Dermis blood vessel endothelial cell (primary cell): Measurements from ENCODE around the gene SPTBN1. TPM values are rescaled to one million over a fixed set of nuclear protein-coding genes. Genes with fewer than 3 reads are reported as not detected.
"Not testable (repeated sequence)": the region's sequence is repeated elsewhere in the genome, so short reads cannot be mapped to it uniquely, and the experiment has no call there.

Experiments
- DNase-seq: peaks from one replicate; pipeline ENCODE4 v3.0.0; 2010
- total RNA-seq: library from RNA; depleted of rRNA; stranded (reverse); fragments of >200 nt; gene quantifications from 2 replicates; pipeline ENCODE4 v1.2.3, GENCODE V29; 2014

The SPTBN1 gene
- total RNA-seq, 1 donor from 2014 or later, result 916 TPM

DNA sequence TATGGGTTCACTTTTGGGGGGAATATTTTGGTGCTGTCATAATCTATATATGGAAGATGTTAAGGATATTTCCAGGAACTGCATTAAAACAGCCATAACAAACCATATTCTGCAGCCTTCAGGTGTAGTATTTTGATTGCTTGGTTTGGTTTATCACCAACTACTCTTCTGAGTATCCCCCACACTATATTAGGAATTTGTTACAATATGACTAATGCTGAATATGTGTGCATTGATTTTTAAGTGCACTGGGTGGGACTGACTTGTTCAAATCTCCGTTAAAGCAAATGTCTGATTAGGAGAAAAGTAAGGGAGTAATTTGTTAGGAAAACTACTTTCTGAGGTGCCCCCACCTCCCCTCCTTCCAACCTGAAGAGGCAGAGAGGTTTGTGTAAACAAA lies 47.7 kb downstream of the SPTBN1 start:
- DNase-seq, result no peak

DNA sequence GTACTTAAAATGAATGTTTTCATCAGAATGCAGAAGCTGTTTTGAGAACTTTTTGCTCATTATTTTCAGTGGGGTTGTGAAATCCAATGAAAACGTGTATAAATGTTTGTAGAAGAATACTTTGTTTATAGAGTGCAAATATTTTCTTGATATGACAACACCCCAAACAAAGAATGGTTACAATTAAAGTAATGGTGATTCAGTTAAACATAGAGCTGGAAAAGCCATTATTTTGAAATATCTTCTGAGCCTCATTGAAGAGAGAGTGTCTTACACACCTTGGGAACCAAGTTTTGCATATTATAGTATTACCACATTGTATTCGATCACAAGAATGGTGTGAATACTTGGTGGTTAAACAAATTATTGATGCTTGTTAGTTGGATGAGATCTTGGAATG lies 48.7 kb downstream of the SPTBN1 start:
- DNase-seq, result no peak

DNA sequence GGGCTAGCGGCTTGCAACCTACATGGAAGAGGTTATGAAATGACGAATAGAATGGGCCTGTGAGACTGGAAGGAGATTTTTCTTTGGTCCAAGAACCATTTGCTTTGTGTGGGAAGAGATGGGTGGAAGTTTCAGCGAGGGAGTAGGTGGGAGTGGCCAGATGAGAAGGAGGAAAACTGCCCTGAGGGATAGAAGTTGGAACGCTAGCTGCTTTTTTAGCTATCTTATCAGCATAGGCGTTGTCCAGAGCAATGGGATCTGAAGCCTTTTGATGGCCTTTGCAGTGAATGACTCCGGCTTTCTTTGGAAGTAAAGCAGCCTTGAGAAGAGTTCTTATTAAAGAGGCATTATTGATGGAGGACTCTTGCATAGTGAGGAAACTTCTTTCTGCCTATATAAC lies 52.4 kb downstream of the SPTBN1 start:
- DNase-seq, result no peak

DNA sequence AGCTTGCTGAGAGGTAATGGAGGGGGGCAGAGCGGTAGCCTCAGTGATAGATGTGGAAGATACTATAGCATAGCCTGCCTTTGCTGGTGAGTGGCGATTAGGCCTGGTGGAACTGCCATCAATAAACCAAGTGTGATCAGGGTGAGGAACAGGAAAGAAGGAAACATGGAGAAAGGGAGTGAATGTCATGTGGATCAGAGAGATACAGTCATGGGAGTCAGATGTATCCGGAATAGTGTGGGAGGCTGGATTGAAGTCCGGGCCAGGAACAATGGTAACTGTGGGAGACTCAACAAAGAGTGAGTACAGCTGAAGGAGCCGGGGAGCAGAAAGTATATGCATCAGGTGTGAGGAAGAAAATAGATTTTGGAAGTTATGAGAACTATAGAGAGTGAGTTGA lies 52.9 kb downstream of the SPTBN1 start:
- DNase-seq, result peak; percentile 69

DNA sequence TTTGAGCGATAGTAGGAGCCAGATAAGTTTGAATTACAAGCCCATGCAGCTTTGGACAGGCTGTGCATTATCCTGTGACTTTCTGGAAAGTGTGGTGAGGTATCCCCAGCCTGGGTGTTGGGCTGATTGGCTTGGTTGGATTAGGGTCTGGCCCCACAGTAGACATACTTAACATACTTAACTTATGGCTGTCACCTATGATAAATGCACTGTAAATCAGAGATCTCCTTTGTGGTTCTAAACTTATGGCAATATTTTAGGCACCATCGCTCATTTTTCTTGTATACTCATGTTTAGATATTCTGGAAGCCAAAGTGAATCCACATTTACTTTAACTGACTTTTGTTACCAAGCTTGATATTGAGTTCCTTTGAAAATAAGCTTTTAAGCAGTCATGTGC lies 54.8 kb downstream of the SPTBN1 start:
- DNase-seq, result no peak

DNA sequence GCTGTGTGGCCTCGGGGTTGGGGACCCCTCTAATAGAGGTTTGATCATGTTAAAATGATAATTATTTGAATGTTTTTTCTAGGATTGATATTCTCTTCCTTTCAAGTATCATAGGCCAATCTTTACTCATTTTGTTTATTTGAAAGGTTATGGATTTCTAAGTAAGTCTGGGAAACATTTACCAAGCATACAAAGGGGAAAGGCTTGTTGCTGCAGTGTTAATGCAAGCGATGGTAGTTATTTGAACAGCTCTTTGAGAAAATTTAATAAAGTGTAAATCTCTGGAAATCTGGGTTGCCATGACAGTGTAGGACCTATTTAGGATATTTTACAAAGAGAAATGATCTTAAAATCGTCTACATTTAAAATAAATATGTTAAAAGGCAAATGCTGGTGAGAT lies 56.1 kb downstream of the SPTBN1 start:
- no peak for DNase-seq

DNA sequence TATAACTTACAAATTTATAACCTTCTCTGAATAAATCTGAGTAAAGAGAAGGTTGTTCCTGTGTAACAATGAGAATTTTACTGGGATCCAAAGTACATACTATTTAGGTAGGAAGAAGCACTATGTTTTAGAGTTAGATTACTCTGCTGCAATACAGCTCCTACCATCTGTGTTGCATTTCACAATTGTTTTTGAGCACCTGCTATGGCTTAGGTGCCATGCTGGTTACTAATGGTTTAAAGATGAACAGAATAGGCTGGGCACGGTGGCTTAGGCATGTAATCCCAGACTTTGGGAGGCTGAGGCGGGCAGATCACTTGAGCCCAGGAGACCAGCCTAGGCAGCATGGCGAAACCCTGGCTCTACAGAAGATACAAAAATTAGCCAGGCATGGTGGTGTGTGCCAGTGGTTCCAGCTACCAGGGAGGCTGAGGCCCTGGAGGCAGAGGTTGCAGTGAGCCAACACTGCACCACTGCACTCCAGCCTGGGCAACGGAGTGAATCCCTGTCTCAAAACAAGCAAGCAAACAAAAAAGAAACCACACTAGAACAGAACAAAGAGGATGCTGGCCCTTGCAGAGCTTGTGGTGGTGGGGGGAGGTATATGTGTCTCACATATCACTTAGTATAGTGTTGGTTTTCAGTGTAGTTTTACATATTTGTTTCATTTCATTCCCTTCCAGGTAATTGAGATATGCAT lies 56.7 kb downstream of the SPTBN1 start:
- no peak for DNase-seq

DNA sequence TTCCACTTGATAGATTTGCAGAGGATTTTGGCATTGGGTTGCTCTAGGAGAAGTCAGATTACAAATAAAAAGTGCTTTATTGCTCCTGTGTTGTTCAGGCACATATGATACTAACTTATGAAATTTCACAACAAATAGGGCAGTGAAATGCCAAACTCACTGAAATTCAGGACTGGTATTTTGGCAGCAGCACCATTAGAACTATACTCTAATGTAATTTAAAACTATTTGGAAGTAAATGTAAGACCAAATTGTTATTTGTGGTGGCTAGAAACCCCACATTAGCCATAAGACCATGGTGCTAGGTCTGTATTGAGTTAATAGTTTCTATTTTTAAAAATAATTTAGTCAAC lies 57.2 kb downstream of the SPTBN1 start:
- DNase-seq, result no peak

DNA sequence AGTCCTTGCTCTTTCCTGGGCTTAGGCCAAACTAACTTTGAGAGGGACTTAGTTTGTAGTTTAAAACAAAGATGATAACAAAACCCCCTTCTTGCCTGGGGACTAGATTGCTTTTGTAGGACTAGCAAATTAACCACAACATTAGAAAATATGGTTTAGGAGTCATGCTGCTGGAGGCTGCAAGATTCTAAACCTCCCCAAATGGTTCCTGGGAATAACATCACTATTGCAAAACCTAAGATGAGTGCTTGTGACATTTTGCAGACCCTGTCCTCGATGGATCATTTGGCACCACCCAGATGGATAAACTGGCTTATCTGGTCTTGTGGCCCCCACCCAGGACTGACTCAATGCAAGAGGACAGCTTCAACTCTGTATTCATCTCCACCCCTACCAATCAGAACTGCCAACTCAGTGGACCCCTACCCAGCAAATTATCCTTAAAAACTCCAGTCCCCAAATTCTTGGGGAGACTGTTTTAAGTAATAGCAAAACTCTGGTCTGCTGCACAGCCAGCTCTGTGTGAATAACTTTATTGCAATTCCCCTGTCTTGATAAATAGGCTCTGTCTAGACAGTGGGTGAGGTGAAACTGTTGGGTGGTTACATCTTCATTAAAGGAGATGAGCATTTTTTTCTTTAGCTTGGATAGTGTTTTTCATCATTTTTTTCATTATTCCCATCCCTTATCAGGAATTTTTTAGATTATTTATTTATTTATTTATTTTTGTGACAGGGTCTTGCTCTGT lies 58.9 kb downstream of the SPTBN1 start:
- DNase-seq, result no peak

DNA sequence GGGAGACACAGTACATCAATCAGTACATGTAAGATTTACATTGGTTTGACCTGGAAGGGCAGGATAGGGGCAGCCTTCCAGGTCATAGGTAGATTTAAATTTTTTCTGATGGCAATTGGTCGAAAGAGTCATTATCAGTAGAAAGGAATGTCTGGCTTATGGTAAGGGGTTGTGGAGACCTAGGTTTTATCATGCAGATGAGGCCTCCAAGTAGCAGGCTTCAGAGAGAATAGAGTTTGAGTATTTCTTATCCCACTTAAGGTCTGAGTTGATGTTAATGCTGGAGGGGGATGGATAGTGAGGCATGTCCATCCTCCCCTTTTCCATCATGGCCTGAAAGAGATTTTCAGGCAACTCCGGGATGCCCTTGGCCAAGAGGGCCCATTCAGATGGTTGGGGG lies 60.7 kb downstream of the SPTBN1 start:
- DNase-seq, result no peak

DNA sequence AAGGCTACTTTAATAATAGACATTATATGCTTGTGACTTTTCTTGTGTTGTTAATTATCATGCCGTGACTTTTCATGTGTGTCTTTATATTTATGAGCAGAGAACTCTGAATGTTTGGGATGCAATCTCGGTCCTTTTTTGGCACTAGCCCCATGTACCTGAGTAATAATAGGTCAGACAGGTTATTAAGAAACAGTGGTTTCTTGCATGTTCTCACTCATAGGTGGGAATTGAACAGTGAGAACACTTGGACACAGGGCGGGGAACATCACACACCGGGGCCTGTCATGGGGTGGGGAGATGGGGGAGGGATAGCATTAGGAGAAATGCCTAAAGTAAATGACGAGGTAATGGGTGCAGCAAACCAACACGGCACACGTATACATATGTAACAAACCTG lies 61.9 kb downstream of the SPTBN1 start:
- not testable (repeated sequence) for DNase-seq

DNA sequence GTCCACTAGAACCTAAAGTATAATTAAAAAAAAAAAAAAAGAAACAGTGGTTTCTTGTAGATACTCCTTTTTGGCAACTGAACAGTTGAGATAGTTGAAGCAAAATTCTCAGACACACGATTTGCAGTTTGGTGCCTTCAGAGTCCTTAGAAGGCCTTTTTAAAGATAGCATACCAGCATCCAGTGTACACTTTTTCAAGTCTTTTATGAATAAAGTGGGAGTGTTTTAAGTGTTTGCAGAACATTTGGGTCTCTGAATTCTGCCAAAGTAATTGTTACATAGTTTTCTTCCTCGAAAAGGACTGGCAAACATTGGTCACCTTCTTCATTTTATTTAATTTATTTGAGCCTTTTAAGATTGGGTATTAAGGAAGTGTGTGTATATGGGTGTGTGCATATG lies 62.3 kb downstream of the SPTBN1 start:
- DNase-seq, result no peak

DNA sequence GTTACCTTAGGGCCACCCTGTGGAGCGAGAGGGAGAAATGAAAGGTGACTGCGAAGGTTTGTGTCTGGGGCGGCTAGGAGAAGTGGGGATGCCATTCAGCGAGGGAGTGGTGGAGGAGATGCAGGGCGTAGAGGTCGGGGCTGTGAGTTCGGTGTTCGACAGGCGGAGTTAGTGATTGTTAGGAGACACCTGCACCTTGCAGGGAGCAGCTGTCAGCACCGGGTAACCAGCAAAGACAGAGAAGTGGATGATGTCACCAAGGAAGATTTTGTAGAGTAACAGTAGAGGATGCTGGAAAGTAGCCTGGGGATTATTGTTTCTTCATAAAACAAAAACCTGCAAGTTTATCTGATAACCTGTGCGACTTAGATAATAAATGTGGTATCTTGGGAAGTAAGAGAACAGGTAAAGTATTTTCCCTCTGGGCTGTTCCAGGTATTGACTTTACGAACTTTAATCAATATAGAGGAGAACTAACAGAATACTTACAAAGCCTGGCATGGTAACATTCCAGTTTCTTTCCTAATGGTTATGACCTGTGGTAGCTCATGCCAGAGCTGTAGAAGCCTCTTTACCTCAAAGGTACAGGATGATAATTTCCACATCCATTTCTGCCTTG lies 63.8 kb downstream of the SPTBN1 start:
- DNase-seq, result no peak

DNA sequence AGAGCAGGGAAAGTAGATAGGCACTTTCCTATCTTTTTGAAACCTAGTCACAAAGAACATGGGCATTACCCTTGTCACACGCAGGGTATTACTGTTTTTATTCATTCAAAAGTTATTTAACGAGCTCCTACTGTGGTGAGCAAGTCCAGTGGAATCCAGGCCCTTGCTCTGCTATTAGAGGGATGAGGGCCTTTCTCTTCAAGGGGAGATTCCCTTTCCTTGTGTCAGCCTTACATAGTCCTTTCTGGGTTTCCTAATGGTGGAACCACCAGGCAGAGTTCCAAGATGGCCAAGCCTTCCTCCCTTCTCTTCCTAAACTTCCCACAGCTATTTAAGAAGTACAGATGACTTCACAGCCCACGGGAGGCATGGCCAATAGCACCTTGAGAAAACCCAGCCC lies 64.6 kb downstream of the SPTBN1 start:
- DNase-seq, result peak; percentile 27

DNA sequence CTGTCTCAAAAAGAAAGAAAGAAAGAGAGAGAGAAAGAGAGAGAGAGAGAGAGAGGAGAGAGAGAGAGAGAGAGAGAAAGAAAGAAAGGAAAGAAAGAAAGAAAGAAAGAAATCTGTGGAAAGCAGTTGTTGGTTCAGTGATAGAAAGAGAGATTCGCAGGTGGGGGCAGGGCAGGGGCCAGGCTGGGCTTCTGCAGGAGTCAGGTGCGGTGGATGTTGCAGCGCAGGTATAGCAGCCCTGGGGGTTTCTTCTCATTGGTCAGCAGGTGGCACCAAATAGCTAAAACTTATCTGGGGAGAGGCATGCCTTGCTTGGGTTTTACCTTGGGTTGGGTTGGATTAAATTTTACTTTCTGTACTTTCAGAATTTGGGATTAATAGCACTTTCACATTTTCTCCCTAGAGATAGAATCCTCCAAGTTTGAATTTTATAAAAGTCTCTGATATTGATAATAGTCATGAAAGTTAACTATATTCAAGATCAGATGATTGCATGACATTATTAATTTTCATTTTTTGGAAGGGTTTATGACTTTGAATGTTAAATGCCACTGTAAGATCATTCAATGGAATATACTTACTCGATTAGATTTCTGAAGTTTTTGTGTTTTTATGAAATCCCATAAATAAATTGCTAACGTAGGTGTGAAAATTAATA lies 66.6 kb downstream of the SPTBN1 start:
- peak; percentile 70 for DNase-seq

DNA sequence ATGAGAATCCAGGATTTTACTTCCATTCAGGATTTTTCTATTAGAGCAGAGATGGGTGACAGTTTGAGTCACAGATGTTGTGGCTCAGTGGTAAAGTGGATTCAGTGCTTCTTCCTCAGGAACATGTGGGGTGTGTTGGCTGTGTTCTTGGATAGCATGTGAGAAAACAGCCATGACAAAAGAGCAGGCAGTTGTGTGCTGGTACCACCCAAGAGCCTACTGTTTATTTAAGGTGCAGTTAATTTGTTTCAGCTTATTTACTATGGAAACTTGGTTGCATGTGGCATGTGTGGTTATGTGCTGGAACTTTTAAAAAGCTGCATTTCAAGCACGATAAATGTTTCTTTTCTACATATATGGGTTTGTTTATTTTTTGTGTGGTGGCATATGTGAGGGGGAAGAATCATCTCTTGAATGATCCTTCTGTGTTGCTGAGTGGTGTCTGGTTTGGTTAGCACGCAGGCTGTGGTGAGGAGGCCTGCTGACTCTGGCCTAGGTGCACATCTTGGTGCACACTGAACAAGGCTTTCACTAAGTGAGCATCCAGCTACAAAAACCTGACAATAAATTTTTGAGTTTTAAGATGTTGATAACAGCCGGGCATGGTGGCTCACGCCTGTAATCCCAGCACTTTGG lies 67.3 kb downstream of the SPTBN1 start:
- DNase-seq, result no peak

DNA sequence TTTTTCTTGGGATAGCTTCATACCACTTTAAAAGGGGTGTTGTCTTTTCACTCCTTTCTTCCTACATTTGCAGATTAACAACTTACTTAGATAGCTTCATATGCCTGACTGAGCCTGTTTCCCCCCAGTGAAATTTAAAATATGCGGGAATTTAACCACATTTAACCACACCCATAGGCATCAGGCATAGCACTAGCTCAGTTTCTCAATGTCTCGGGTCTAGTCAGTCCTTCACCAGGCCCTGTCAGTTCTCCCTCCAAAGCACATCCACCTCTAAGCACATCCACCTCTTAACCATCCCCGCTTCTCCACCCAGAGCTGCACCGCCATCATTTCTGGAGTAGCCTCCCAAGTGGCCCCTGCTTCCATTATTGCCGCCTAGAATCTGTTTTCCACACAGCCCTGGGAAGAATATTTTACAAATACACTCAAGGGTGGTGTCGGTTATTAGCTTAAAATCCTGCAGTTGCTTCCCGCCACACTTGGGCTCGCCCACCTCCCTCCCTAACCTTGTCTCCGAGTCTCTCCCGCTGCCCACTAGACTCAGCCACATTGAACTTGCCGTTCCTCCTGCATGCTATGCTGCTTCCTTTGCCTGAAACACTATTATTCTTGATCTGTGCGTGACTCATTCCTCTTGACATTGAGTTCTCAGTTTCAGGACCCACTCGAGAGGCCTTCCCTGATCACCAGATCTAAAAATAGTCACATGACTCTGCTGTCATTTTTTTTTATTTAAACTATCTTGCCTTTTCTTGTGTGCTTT lies 68.3 kb downstream of the SPTBN1 start:
- peak; percentile 82 for DNase-seq

DNA sequence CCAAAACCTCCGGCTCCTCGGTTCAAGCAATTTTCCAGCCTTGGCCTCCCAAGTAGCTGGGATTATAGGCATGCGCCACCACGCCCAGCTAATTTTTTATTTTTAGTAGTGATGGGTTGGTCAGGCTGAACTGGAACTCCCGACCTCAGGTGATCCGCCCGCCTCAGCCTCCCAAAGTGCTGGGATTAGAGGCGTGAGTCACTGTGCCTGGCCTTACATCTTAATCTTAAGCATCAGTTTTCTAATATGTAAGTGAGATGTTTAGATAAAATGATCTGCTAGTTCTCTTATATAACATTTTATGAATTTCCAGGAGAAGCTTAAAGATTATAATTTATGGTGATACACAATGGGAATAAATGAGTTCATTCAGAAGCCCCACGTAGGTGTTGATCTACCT lies 69.2 kb downstream of the SPTBN1 start:
- DNase-seq, result no peak

DNA sequence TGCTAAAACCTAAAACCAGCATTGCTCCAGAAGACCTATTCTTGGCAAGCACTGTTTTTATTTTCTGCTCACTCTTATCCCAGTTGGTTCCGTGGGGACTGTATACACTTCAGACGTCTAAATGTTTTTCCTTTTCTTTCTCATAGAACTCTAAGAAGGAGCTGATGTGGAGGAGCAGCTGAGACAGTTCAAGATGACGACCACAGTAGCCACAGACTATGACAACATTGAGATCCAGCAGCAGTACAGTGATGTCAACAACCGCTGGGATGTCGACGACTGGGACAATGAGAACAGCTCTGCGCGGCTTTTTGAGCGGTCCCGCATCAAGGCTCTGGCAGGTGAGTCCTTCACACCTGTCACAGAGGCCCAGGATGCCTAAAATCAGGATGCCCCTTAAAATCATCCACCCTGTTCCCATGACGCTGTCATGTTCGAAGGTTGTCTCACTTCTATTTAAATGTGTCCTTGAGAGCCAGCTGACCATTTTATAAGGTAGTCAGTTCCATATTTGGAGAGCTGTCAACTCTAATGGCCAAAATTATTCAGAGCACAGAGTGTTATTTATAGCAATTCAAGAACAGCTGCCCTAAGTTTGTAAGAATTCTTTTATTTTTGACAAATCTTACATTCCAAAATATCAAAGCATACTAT lies 70.2 kb downstream of the SPTBN1 start:
- DNase-seq, result no peak

DNA sequence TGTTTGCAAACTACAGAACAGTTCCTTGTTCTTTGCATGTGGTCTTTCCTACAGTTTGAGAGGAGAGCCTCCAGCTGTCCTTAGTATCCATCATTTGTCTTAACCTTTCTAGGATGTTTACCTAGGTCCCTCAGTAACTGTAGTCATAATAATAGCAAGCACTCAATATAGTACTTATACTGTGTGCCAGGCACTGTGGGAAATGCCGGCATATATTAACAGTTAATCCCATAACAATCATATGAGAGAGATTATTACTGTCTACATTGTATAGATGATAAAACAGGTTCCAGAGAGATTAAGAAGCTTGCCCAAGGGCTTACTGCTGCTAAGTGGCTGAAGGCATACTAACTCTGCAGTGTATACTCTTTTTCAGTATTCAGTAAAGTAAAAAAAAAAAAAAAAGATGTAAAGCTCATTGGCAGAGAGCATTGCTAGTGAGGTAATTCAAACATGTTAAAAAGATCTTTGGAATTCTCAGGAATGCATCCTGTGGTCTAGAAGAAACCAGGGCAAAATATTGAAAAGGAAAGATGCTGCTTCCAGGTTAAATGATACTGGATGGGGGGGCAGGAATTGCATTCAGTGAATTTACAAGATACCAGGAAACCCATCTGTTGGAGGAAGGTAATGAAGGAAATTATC lies 72.3 kb downstream of the SPTBN1 start:
- DNase-seq, result no peak

DNA sequence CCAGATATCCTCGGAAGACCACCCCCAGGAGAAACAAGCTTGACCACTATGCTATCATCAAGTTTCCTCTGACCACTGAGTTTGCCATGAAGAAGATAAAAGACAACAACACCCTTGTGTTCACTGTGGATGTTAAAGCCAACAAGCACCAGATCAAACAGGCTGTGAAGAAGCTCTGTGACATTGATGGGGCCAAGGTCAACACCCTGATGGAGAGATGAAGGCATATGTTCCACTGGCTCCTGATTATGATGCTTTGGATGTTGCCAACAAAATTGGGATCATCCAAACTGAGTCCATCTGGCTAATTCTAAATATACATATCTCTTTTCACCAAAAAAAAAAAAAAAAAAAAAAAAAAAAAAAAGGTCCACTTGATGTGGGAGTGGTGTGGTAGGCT lies 73.4 kb downstream of the SPTBN1 start:
- DNase-seq, result not testable (repeated sequence)
